WTC11 (cell line): ENCODE data around the gene ADGRF3. TPM values are rescaled to one million over a fixed set of nuclear protein-coding genes. Genes with fewer than 3 reads are reported as not detected.
A peak's percentile ranks its signal among the peaks of the same experiment; 100 is the strongest.

ENCODE experiments used
- ATAC-seq: fragments of 200-7000 bp; cut with Tn5 transposase; 2 replicates; pipeline ENCODE4 v1.10.0; 2021; ENCODE audit warnings: mild to moderate bottlenecking, moderate library complexity
- CTCF ChIA-PET: fragments of 300-600 bp; sonication (Branson Sonifier 250); formaldehyde crosslinking; loops from one replicate; lab custom pipeline; 2021; ENCODE audit warnings: antibody characterized with exemption; lab: Charles Lee
- POLR2A ChIA-PET: fragments of 350-600 bp; sonication (Branson Sonifier 250); formaldehyde crosslinking; loops from one replicate; lab custom pipeline; 2021; ENCODE audit warnings: antibody characterized with exemption; lab: Charles Lee
- DNase-seq: peaks from one replicate; pipeline ENCODE4 v3.0.0; 2021; ENCODE audit warnings: low spot score
- H3K27ac Mint-ChIP-seq: 2 replicates; pipeline ENCODE4 v1.8.0; 2021; ENCODE audit warnings: mixed read lengths
- H3K27me3 Mint-ChIP-seq: 2 replicates; pipeline ENCODE4 v1.8.0; 2021; ENCODE audit warnings: low read depth, mild to moderate bottlenecking, moderate library complexity, mixed read lengths
- H3K36me3 Mint-ChIP-seq: 2 replicates; pipeline ENCODE4 v1.8.0; 2021; ENCODE audit warnings: mixed read lengths
- H3K4me1 Mint-ChIP-seq: 2 replicates; pipeline ENCODE4 v1.8.0; 2022; ENCODE audit warnings: mixed read lengths
- H3K4me3 Mint-ChIP-seq: 2 replicates; pipeline ENCODE4 v1.8.0; 2021; ENCODE audit warnings: mild to moderate bottlenecking, moderate library complexity, mixed read lengths
- H3K9me3 Mint-ChIP-seq: 2 replicates; pipeline ENCODE4 v1.8.0; 2021; ENCODE audit warnings: mixed read lengths
- ATF6 ChIP-seq: sonication (generic); formaldehyde crosslinking; IDR thresholded peaks from 2 replicates; pipeline ENCODE4 v1.8.1; 2023; ENCODE audit warnings: mild to moderate bottlenecking, missing genetic modification reagents
- E2F5 ChIP-seq: sonication (generic); formaldehyde crosslinking; IDR thresholded peaks from 2 replicates; pipeline ENCODE4 v1.8.1; 2022; ENCODE audit warnings: mild to moderate bottlenecking, moderate library complexity, missing genetic modification reagents
- ETV6 ChIP-seq: sonication (generic); formaldehyde crosslinking; IDR thresholded peaks from 2 replicates; pipeline ENCODE4 v1.8.1; 2022; ENCODE audit warnings: mild to moderate bottlenecking, missing genetic modification reagents
- FOXJ3 ChIP-seq: sonication (generic); formaldehyde crosslinking; IDR thresholded peaks from 2 replicates; pipeline ENCODE4 v1.9.0; 2021; ENCODE audit warnings: missing genetic modification reagents, mild to moderate bottlenecking, borderline replicate concordance
- FOXK1 ChIP-seq: sonication (generic); formaldehyde crosslinking; IDR thresholded peaks from 2 replicates; pipeline ENCODE4 v1.8.0; 2022; ENCODE audit warnings: mild to moderate bottlenecking, moderate library complexity, missing genetic modification reagents
- GTF2I ChIP-seq: fragments of 250-450 bp; sonication (Bioruptor Pico); conservative IDR thresholded peaks from 2 replicates; pipeline ENCODE4 v1.4.0; 2021; ENCODE audit warnings: mild to moderate bottlenecking
- JAZF1 ChIP-seq: fragments of 250-450 bp; sonication (Bioruptor Pico); IDR thresholded peaks from 2 replicates; pipeline ENCODE4 v1.9.0; 2021; ENCODE audit warnings: moderate library complexity, mild to moderate bottlenecking, inconsistent platforms
- MYBL2 ChIP-seq: sonication (generic); formaldehyde crosslinking; IDR thresholded peaks from 2 replicates; pipeline ENCODE4 v1.8.1; 2023; ENCODE audit warnings: mild to moderate bottlenecking, moderate library complexity, missing genetic modification reagents
- NFE2L1 ChIP-seq: sonication (generic); formaldehyde crosslinking; IDR thresholded peaks from 2 replicates; pipeline ENCODE4 v1.8.1; 2023; ENCODE audit warnings: missing genetic modification reagents
- NR1H2 ChIP-seq: sonication (generic); formaldehyde crosslinking; IDR thresholded peaks from 2 replicates; pipeline ENCODE4 v1.9.0; 2021; ENCODE audit warnings: mild to moderate bottlenecking, moderate library complexity, missing genetic modification reagents
- RORB ChIP-seq: fragments of 250-450 bp; sonication (Bioruptor Pico); IDR thresholded peaks from 2 replicates; pipeline ENCODE4 v1.9.0; 2021; ENCODE audit warnings: mild to moderate bottlenecking
- TEAD1 ChIP-seq: sonication (generic); formaldehyde crosslinking; IDR thresholded peaks from 2 replicates; pipeline ENCODE4 v1.8.0; 2022; ENCODE audit warnings: mild to moderate bottlenecking, missing genetic modification reagents
- ZNF121 ChIP-seq: sonication (generic); formaldehyde crosslinking; IDR thresholded peaks from 2 replicates; pipeline ENCODE4 v1.8.0; 2023; ENCODE audit warnings: missing genetic modification reagents
- ZNF317 ChIP-seq: sonication (generic); formaldehyde crosslinking; IDR thresholded peaks from 2 replicates; pipeline ENCODE4 v1.8.1; 2023; ENCODE audit warnings: low read depth, mild to moderate bottlenecking, moderate library complexity, missing genetic modification reagents, borderline replicate concordance
- total RNA-seq: library from RNA; stranded (reverse); gene quantifications from 3 replicates; pipeline ENCODE4 v1.2.3, GENCODE V29; 2021
- TF ChIP-seq, protein P1 (sequence below): fragments of 250-450 bp; sonication (Bioruptor Pico); IDR thresholded peaks from 2 replicates; pipeline ENCODE4 v1.9.0; 2021; ENCODE audit warnings: mild to moderate bottlenecking
- TF ChIP-seq, protein P2 (sequence below): fragments of 250-450 bp; sonication (Bioruptor Pico); IDR thresholded peaks from 2 replicates; pipeline ENCODE4 v1.9.0; 2021; ENCODE audit warnings: mild to moderate bottlenecking
- TF ChIP-seq, protein P3 (sequence below): sonication (generic); formaldehyde crosslinking; IDR thresholded peaks from 2 replicates; pipeline ENCODE4 v1.8.0; 2023; ENCODE audit warnings: missing genetic modification reagents
- TF ChIP-seq, protein P4 (sequence below): fragments of 250-450 bp; sonication (Bioruptor Pico); IDR thresholded peaks from 2 replicates; pipeline ENCODE4 v1.9.0; 2021; ENCODE audit warnings: moderate library complexity, mild to moderate bottlenecking, inconsistent platforms, borderline replicate concordance
- TF ChIP-seq, protein P5 (sequence below): sonication (generic); formaldehyde crosslinking; IDR thresholded peaks from 2 replicates; pipeline ENCODE4 v1.8.1; 2023; ENCODE audit warnings: mild to moderate bottlenecking, missing genetic modification reagents, borderline replicate concordance

ADGRF3 gene
- total RNA-seq, 1 experiment from 2014 or later, result 0.48 TPM

- no peaks in the 10 kb centered on the region for H3K36me3 Mint-ChIP-seq
- ATAC-seq (peak; percentile 6; the same call in 1 of the 2 replicates), DNase-seq (no peak)
- no peak overlapping the region for H3K4me3 Mint-ChIP-seq
- peaks cover 37% of the 10 kb centered on the region for H3K4me1 Mint-ChIP-seq
- H3K27me3 Mint-ChIP-seq, result no peaks in the 10 kb centered on the region
- ChIA-PET CTCF (interaction anchor here (0.6 to 3.8 kb wide), 9 partner anchors 14 to 188 kb away, joined by 3 to 33 read pairs (median 4); partner anchors contain the start of genes HADHA, HADHB and SELENOI), POLR2A (interaction anchor here (0.6 kb wide), 1 partner anchor 9 kb away, joined by 7 read pairs; no protein-coding TSS in a partner anchor)
- TF ChIP-seq ETV6, result no peak
- no peak for TF ChIP-seq JAZF1 (CRISPR knock-in tag)
- TF ChIP-seq, protein P1, sequence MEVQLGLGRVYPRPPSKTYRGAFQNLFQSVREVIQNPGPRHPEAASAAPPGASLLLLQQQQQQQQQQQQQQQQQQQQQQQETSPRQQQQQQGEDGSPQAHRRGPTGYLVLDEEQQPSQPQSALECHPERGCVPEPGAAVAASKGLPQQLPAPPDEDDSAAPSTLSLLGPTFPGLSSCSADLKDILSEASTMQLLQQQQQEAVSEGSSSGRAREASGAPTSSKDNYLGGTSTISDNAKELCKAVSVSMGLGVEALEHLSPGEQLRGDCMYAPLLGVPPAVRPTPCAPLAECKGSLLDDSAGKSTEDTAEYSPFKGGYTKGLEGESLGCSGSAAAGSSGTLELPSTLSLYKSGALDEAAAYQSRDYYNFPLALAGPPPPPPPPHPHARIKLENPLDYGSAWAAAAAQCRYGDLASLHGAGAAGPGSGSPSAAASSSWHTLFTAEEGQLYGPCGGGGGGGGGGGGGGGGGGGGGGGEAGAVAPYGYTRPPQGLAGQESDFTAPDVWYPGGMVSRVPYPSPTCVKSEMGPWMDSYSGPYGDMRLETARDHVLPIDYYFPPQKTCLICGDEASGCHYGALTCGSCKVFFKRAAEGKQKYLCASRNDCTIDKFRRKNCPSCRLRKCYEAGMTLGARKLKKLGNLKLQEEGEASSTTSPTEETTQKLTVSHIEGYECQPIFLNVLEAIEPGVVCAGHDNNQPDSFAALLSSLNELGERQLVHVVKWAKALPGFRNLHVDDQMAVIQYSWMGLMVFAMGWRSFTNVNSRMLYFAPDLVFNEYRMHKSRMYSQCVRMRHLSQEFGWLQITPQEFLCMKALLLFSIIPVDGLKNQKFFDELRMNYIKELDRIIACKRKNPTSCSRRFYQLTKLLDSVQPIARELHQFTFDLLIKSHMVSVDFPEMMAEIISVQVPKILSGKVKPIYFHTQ, result no peak
- TF ChIP-seq ZNF317 (CRISPR knock-in tag), result no peak
- TF ChIP-seq NFE2L1 (CRISPR knock-in tag), result no peak
- TF ChIP-seq RORB (CRISPR knock-in tag), result no peak
- TF ChIP-seq, protein P2, sequence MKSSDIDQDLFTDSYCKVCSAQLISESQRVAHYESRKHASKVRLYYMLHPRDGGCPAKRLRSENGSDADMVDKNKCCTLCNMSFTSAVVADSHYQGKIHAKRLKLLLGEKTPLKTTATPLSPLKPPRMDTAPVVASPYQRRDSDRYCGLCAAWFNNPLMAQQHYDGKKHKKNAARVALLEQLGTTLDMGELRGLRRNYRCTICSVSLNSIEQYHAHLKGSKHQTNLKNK (CRISPR knock-in tag), result no peak
- TF ChIP-seq, protein P3, sequence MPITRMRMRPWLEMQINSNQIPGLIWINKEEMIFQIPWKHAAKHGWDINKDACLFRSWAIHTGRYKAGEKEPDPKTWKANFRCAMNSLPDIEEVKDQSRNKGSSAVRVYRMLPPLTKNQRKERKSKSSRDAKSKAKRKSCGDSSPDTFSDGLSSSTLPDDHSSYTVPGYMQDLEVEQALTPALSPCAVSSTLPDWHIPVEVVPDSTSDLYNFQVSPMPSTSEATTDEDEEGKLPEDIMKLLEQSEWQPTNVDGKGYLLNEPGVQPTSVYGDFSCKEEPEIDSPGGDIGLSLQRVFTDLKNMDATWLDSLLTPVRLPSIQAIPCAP (CRISPR knock-in tag), result no peak
- TF ChIP-seq NR1H2 (CRISPR knock-in tag), result no peak
- no peak for TF ChIP-seq GTF2I (CRISPR knock-in tag)
- TF ChIP-seq, protein P4, sequence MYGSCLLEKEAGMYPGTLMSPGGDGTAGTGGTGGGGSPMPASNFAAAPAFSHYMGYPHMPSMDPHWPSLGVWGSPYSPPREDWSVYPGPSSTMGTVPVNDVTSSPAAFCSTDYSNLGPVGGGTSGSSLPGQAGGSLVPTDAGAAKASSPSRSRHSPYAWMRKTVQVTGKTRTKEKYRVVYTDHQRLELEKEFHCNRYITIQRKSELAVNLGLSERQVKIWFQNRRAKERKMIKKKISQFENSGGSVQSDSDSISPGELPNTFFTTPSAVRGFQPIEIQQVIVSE (CRISPR knock-in tag), result no peak
- no peak for TF ChIP-seq ATF6 (CRISPR knock-in tag)
- no peak for TF ChIP-seq MYBL2
- no peak for TF ChIP-seq TEAD1
- no peak for TF ChIP-seq FOXJ3 (CRISPR knock-in tag)
- no peak for TF ChIP-seq FOXK1 (CRISPR knock-in tag)
- no peak for TF ChIP-seq ZNF121 (CRISPR knock-in tag)
- TF ChIP-seq E2F5 (CRISPR knock-in tag), result no peak
- peak overlapping the region; percentile 60; the same call in 1 of the 2 replicates for H3K27ac Mint-ChIP-seq
- no peaks in the 10 kb centered on the region for H3K9me3 Mint-ChIP-seq
These were observed 30.5 kb downstream of the ADGRF3 start for GRCh38 chr2:26316041-26316440.

DNA sequence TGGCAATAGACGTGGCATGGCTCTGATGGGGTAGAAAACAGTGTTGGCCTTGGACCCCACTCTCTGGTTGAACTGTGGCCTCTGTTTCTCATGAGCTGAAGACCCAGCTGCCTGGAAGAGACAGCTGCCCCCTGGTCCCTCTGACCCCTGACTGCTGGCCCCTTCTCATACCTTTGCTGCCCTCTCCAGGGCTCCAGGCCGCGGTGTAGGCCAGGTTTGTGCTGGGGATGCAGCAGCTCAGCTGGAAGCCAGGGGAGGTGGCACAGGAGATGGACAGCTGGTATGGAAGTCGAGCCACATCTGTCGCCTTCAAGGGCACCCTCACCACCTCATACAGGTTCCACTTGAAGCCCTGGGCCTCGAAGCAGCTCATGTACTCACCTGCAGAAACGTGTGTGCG is 32.3 kb downstream of the ADGRF3 start:
- H3K27me3 Mint-ChIP-seq, result no peaks in the 10 kb centered on the region
- ChIA-PET POLR2A (interaction anchor here (0.6 kb wide), 1 partner anchor 502 kb away, joined by 4 read pairs; no protein-coding TSS in a partner anchor), CTCF (interaction anchor here (0.5 to 3.8 kb wide), 24 partner anchors 9 to 316 kb away, joined by 3 to 33 read pairs (median 4); partner anchors contain the start of genes HADHA and HADHB)
- peak; percentile 67 for DNase-seq
- H3K9me3 Mint-ChIP-seq, result no peaks in the 10 kb centered on the region
- no peak overlapping the region for H3K4me3 Mint-ChIP-seq
- TF ChIP-seq, protein P5, sequence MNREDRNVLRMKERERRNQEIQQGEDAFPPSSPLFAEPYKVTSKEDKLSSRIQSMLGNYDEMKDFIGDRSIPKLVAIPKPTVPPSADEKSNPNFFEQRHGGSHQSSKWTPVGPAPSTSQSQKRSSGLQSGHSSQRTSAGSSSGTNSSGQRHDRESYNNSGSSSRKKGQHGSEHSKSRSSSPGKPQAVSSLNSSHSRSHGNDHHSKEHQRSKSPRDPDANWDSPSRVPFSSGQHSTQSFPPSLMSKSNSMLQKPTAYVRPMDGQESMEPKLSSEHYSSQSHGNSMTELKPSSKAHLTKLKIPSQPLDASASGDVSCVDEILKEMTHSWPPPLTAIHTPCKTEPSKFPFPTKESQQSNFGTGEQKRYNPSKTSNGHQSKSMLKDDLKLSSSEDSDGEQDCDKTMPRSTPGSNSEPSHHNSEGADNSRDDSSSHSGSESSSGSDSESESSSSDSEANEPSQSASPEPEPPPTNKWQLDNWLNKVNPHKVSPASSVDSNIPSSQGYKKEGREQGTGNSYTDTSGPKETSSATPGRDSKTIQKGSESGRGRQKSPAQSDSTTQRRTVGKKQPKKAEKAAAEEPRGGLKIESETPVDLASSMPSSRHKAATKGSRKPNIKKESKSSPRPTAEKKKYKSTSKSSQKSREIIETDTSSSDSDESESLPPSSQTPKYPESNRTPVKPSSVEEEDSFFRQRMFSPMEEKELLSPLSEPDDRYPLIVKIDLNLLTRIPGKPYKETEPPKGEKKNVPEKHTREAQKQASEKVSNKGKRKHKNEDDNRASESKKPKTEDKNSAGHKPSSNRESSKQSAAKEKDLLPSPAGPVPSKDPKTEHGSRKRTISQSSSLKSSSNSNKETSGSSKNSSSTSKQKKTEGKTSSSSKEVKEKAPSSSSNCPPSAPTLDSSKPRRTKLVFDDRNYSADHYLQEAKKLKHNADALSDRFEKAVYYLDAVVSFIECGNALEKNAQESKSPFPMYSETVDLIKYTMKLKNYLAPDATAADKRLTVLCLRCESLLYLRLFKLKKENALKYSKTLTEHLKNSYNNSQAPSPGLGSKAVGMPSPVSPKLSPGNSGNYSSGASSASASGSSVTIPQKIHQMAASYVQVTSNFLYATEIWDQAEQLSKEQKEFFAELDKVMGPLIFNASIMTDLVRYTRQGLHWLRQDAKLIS, result no peak
- H3K4me1 Mint-ChIP-seq, result peaks cover 34% of the 10 kb centered on the region
- peak; percentile 72 for ATAC-seq
- no peaks in the 10 kb centered on the region for H3K36me3 Mint-ChIP-seq
- H3K27ac Mint-ChIP-seq, result no peak overlapping the region
